Coronary artery (tissue), 2 donors: Measurements from ENCODE around the gene ROR1.

ENCODE experiments used
- DNase-seq: peaks from one replicate; pipeline ENCODE4 v3.0.0-alpha.2; 2017; ENCODE audit warnings: low spot score
- H3K27ac ChIP-seq, 2 donors: fragments of 200-600 bp; sonication (generic); one replicate each; pipeline ENCODE4 v1.5.1; 2016 to 2019
- H3K4me3 ChIP-seq: fragments of 200-600 bp; sonication (generic); 2 replicates; pipeline ENCODE4 v1.5.1; 2016; ENCODE audit warnings: mild to moderate bottlenecking, moderate library complexity
- CTCF ChIP-seq: fragments of 200-600 bp; sonication (generic); IDR thresholded peaks from one replicate; pipeline ENCODE4 v1.5.1; 2019; ENCODE audit warnings: antibody characterized with exemption

ROR1 gene

GRCh38 chr1:63947904-63948303, 174.1 kb downstream of the ROR1 start:
- DNase-seq = no peak
- Histone ChIP-seq H3K27ac (peak overlapping the region; percentile 73 to 82), H3K4me3 (no peak overlapping the region)
- no peak for TF ChIP-seq CTCF

- no peak for DNase-seq
- Histone ChIP-seq H3K27ac (peak overlapping the region; percentile 65 to 82), H3K4me3 (peak overlapping the region; percentile 51)
- no peak for TF ChIP-seq CTCF
Observed at GRCh38 chr1:63950023-63950422, 176.2 kb downstream of the ROR1 start.

DNA sequence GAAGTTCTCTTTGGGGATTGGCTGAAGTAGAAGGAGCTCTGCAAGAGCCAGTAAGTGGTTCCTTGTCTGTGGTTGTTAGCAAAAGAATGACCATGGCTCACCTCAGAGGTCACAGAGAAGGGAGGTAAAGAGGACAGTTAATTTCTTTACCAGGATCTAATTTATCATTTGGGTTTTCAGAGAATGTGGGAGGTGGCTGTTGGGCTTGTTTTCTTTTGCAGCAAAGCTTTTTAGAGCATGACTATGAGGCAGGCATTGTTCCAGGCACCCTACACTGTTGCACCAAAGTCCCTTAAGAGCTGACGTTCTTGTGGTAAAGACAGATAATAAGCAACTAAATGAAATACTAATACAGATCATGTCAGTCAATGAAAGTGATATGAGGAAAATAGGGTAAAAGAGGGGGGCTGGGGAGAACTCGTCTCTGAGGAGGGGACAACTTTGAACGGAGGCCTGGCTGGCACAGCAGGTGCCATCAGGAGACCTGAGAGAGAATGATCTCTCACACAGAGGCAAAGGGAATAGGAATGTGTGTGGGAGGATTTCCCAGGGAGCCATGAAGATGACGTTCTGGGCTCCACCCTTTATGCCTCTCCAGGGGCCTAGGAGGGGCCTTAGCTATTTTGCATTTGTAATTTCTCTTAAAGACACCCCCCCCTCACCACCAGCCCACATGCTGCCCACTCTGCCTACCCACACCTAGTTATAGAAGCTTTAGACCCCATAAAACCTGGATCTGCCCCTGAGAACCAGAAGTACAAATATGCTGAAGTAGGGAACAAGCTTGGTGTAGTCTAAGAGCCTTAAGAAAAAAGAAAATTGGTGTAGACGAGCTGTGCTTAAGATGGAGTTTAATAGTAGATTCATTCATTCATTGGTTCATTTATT, 177.5 kb downstream of the ROR1 start:
- Histone ChIP-seq H3K27ac (peak overlapping the region; percentile 65 to 82), H3K4me3 (no peak overlapping the region)
- TF ChIP-seq CTCF = no peak
- no peak for DNase-seq

DNA sequence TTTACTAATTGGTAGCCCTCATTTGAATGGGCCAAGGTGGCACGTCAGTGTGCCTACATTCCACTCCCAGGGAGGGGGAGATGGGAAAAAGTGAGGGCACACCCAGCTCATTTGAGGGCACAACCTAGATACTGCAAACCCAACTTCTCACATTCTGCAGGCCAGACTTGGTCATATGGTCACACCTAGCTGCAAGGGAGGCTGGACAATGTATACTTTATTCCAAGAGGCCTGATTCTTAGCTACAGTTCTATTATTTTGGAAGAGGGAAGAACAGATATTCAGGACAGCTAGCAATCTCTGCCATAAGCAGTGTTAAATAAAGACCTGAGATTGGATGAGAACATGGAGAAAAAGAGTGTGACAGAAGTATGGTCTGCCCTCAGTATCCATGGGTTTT, 180.4 kb downstream of the ROR1 start:
- DNase-seq = no peak
- no peak overlapping the region for H3K27ac ChIP-seq
- TF ChIP-seq CTCF = no peak
- H3K4me3 ChIP-seq = no peak overlapping the region

- DNase-seq = no peak
- TF ChIP-seq CTCF = no peak
- H3K4me3 ChIP-seq = no peak overlapping the region
- H3K27ac ChIP-seq = peak overlapping the region; percentile 38 to 65
Observed at GRCh38 chr1:63955370-63956145, 181.7 kb downstream of the ROR1 start.

- Histone ChIP-seq H3K27ac (no peak overlapping the region), H3K4me3 (no peak overlapping the region)
- no peak for TF ChIP-seq CTCF
- DNase-seq = no peak
Observed at GRCh38 chr1:63958556-63958955, 184.7 kb downstream of the ROR1 start.
